ENCODE results near the gene HBM. TPM values are rescaled to one million over a fixed set of nuclear protein-coding genes. Genes with fewer than 3 reads are reported as not detected.
"Not testable (repeated sequence)": the region's sequence is repeated elsewhere in the genome, so short reads cannot be mapped to it uniquely, and the experiment has no call there.

Gene HBM
- total RNA-seq, 1 donor from 2014 or later: not detected

DNA sequence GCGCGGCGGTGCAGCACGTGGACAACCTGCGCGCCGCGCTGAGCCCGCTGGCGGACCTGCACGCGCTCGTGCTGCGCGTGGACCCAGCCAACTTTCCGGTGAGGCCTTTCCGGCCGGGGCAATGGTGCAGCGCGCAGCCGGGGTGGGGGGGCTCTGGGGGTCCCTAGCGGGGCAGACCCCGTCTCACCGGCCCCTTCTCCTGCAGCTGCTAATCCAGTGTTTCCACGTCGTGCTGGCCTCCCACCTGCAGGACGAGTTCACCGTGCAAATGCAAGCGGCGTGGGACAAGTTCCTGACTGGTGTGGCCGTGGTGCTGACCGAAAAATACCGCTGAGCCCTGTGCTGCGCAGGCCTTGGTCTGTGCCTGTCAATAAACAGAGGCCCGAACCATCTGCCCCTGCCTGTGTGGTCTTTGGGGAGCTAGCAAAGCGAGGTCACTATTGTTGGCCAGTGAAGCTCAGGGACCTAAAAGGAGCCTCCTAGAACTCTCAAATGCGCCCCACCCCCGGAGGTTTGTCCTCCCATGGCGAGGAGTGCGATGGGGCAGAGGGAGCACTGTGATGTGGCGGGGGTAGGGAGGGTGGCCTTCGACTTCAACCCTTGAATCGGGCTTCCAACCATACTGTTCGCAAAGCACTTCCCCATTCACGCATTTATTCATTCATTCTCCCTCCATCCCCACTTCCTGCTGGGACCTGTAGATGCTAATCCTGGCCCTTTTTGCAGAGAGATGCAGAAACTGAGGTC is 770 bp downstream of the HBM start:
- Histone ChIP-seq H3K4me3 (ENCODE audit: low read depth, low read length) (no peak overlapping the region), H3K36me3 (ENCODE audit: control insufficient read depth, insufficient read depth, low read length) (no peaks in the 10 kb centered on the region), H3K27me3 (ENCODE audit: control insufficient read depth, insufficient read depth, low read length) (peaks cover 34% of the 10 kb centered on the region)
- FAIRE-seq (no peak), DNase-seq (ENCODE audit: low read depth) (no peak)
- TF ChIP-seq, protein P1, sequence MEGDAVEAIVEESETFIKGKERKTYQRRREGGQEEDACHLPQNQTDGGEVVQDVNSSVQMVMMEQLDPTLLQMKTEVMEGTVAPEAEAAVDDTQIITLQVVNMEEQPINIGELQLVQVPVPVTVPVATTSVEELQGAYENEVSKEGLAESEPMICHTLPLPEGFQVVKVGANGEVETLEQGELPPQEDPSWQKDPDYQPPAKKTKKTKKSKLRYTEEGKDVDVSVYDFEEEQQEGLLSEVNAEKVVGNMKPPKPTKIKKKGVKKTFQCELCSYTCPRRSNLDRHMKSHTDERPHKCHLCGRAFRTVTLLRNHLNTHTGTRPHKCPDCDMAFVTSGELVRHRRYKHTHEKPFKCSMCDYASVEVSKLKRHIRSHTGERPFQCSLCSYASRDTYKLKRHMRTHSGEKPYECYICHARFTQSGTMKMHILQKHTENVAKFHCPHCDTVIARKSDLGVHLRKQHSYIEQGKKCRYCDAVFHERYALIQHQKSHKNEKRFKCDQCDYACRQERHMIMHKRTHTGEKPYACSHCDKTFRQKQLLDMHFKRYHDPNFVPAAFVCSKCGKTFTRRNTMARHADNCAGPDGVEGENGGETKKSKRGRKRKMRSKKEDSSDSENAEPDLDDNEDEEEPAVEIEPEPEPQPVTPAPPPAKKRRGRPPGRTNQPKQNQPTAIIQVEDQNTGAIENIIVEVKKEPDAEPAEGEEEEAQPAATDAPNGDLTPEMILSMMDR (IDR thresholded peaks at IDR 0.05; ENCODE audit: insufficient read depth, low read length, severe bottlenecking): no peak

DNA sequence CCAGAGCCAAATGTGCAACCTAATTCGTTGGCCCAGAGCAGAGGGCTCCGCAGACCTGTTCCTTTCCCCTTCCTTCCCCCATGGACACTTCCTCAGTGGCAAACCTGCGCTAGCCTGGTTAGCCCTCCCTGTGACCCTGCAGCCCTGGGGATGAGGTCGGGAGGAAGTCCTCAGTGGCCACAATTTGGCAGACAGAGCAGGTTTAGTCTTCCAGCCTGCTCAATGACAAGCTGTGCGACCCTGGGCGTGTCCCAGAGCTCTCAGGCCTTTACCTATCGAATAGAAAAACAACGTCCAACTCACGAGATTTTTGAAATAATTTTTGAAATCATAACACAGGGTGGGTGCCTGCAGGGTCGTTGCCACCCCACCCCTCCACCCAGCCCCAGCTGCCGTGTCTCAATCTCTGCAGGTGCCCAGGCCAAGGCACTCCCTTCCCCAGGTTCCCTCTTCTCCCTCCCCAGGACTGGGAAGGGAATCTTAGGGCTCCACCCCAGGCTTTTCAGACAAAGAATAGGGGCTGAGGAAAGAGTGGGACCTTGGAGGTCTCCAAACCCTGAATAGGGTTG is 1.4 kb downstream of the HBM start:
- Histone ChIP-seq H3K36me3 (ENCODE audit: control insufficient read depth, insufficient read depth, low read length) (no peaks in the 10 kb centered on the region), H3K4me3 (ENCODE audit: low read depth, low read length) (no peak overlapping the region), H3K27me3 (ENCODE audit: control insufficient read depth, insufficient read depth, low read length) (peaks cover 34% of the 10 kb centered on the region)
- TF ChIP-seq, protein P1 (IDR thresholded peaks at IDR 0.05; ENCODE audit: insufficient read depth, low read length, severe bottlenecking): no peak
- DNase-seq (ENCODE audit: low read depth) (no peak), FAIRE-seq (no peak)

DNA sequence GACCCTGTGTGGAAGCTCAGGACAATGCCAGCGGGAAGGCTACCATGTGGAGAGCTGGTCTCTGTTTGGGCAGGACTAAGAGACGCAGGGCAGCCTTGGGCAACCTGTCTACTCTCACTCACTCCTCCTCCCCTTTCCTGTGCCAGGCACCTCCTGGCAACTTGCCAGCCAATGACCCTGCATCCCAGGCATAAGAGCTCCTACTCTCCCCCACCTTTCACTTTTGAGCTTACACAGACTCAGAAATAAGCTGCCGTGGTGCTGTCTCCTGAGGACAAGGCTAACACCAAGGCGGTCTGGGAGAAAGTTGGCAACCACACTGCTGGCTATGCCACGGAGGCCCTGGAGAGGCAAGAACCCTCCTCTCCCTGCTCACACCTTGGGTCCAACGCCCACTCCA is 2.6 kb downstream of the HBM start:
- TF ChIP-seq, protein P1 (IDR thresholded peaks at IDR 0.05; ENCODE audit: insufficient read depth, low read length, severe bottlenecking): no peak
- no peak for DNase-seq (ENCODE audit: low read depth)
- Histone ChIP-seq H3K36me3 (ENCODE audit: control insufficient read depth, insufficient read depth, low read length) (no peaks in the 10 kb centered on the region), H3K27me3 (ENCODE audit: control insufficient read depth, insufficient read depth, low read length) (peaks cover 35% of the 10 kb centered on the region), H3K4me3 (ENCODE audit: low read depth, low read length) (no peak overlapping the region)
- no peak for FAIRE-seq

DNA sequence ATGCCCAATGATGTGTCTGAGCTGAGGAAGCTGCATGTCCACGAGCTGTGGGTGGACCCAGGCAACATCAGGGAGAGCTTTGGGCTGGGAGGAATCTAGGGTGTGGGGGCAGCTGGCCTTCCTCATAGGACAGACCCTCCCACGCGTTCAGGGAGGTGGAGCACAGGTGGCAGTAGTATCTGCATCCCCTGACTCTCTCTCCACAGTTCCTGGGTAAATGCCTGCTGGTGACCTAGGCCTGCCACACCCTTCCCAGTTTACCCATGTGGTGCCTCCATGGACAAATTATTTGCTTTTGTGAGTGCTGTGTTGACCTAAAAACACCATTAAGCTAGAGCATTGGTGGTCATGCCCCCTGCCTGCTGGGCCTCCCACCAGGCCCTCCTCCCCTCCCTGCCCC is 3.2 kb downstream of the HBM start:
- Histone ChIP-seq H3K27me3 (ENCODE audit: control insufficient read depth, insufficient read depth, low read length) (peaks cover 36% of the 10 kb centered on the region), H3K4me3 (ENCODE audit: low read depth, low read length) (no peak overlapping the region), H3K36me3 (ENCODE audit: control insufficient read depth, insufficient read depth, low read length) (no peaks in the 10 kb centered on the region)
- TF ChIP-seq, protein P1 (IDR thresholded peaks at IDR 0.05; ENCODE audit: insufficient read depth, low read length, severe bottlenecking): no peak
- FAIRE-seq: no peak
- DNase-seq (ENCODE audit: low read depth): no peak

DNA sequence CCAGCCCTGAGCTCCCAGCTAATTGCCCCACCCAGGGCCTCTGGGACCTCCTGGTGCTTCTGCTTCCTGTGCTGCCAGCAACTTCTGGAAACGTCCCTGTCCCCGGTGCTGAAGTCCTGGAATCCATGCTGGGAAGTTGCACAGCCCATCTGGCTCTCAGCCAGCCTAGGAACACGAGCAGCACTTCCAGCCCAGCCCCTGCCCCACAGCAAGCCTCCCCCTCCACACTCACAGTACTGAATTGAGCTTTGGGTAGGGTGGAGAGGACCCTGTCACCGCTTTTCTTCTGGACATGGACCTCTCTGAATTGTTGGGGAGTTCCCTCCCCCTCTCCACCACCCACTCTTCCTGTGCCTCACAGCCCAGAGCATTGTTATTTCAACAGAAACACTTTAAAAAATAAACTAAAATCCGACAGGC is 4.3 kb downstream of the HBM start:
- FAIRE-seq; DNase-seq (ENCODE audit: low read depth); H3K4me3 ChIP-seq (ENCODE audit: low read depth, low read length); H3K36me3 ChIP-seq (ENCODE audit: control insufficient read depth, insufficient read depth, low read length): not testable (repeated sequence)
- H3K27me3 ChIP-seq (ENCODE audit: control insufficient read depth, insufficient read depth, low read length): peaks cover 36% of the 10 kb centered on the region

DNA sequence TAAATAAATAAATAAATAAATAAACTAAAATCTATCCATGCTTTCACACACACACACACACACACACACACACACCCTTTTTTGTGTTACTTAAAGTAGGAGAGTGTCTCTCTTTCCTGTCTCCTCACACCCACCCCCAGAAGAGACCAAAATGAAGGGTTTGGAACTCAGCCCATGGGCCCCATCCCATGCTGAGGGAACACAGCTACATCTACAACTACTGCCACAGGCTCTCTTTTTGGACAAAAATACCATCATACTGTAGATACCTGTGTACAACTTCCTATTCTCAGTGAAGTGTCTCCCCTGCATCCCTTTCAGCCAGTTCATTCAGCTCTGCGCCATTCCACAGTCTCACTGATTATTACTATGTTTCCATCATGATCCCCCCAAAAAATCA is 5.0 kb downstream of the HBM start:
- FAIRE-seq (no peak), DNase-seq (ENCODE audit: low read depth) (no peak)
- TF ChIP-seq, protein P1 (IDR thresholded peaks at IDR 0.05; ENCODE audit: insufficient read depth, low read length, severe bottlenecking): no peak
- peaks cover 33% of the 10 kb centered on the region for H3K27me3 ChIP-seq (ENCODE audit: control insufficient read depth, insufficient read depth, low read length)
- no peak overlapping the region for H3K4me3 ChIP-seq (ENCODE audit: low read depth, low read length)
- no peaks in the 10 kb centered on the region for H3K36me3 ChIP-seq (ENCODE audit: control insufficient read depth, insufficient read depth, low read length)

DNA sequence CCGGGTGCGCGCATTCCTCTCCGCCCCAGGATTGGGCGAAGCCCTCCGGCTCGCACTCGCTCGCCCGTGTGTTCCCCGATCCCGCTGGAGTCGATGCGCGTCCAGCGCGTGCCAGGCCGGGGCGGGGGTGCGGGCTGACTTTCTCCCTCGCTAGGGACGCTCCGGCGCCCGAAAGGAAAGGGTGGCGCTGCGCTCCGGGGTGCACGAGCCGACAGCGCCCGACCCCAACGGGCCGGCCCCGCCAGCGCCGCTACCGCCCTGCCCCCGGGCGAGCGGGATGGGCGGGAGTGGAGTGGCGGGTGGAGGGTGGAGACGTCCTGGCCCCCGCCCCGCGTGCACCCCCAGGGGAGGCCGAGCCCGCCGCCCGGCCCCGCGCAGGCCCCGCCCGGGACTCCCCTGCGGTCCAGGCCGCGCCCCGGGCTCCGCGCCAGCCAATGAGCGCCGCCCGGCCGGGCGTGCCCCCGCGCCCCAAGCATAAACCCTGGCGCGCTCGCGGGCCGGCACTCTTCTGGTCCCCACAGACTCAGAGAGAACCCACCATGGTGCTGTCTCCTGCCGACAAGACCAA is 6.7 kb downstream of the HBM start, which contains the start of gene HBA2:
TSS of gene HBA2 (plus strand) at position 503 of the 568 bp plus-strand sequence. CDS start at position 540, 37 bp downstream.
- H3K36me3 ChIP-seq (ENCODE audit: control insufficient read depth, insufficient read depth, low read length); DNase-seq (ENCODE audit: low read depth); FAIRE-seq; H3K4me3 ChIP-seq (ENCODE audit: low read depth, low read length): not testable (repeated sequence)
- peaks cover 20% of the 10 kb centered on the region for H3K27me3 ChIP-seq (ENCODE audit: control insufficient read depth, insufficient read depth, low read length)

DNA sequence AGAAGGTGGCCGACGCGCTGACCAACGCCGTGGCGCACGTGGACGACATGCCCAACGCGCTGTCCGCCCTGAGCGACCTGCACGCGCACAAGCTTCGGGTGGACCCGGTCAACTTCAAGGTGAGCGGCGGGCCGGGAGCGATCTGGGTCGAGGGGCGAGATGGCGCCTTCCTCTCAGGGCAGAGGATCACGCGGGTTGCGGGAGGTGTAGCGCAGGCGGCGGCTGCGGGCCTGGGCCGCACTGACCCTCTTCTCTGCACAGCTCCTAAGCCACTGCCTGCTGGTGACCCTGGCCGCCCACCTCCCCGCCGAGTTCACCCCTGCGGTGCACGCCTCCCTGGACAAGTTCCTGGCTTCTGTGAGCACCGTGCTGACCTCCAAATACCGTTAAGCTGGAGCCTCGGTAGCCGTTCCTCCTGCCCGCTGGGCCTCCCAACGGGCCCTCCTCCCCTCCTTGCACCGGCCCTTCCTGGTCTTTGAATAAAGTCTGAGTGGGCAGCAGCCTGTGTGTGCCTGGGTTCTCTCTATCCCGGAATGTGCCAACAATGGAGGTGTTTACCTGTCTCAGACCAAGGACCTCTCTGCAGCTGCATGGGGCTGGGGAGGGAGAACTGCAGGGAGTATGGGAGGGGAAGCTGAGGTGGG is 7.6 kb downstream of the HBM start:
- not testable (repeated sequence) for FAIRE-seq; DNase-seq (ENCODE audit: low read depth); H3K4me3 ChIP-seq (ENCODE audit: low read depth, low read length); H3K36me3 ChIP-seq (ENCODE audit: control insufficient read depth, insufficient read depth, low read length)
- H3K27me3 ChIP-seq (ENCODE audit: control insufficient read depth, insufficient read depth, low read length): peaks cover 23% of the 10 kb centered on the region

Data from bronchial epithelial cell (primary cell).